Measurements from ENCODE around the gene OR4K2.

The OR4K2 gene

GRCh38 chr14:19917955-19918518 is 43.1 kb downstream of the OR4K2 start:
- no peak for DNase-seq (ENCODE audit: low read depth)
- TF ChIP-seq CTCF (conservative IDR thresholded peaks at IDR 0.05; ENCODE audit: low read depth, low read length), result no peak
- H3K4me3 ChIP-seq (ENCODE audit: low read length), result no peak overlapping the region

- H3K4me3 ChIP-seq (ENCODE audit: low read length), result no peak overlapping the region
- DNase-seq (ENCODE audit: low read depth), result no peak
- TF ChIP-seq CTCF (conservative IDR thresholded peaks at IDR 0.05; ENCODE audit: low read depth, low read length), result no peak
Measured at GRCh38 chr14:19918553-19919264, 43.8 kb downstream of the OR4K2 start.

- H3K4me3 ChIP-seq (ENCODE audit: low read length), result no peak within 1 kb of the TSS
- DNase-seq (ENCODE audit: low read depth), result no peak
Measured at GRCh38 chr14:19920021-19920657, 45.2 kb downstream of the OR4K2 start, which contains the start of gene OR4K5. OR4K5 (plus strand) TSS chr14:19920607; CDS start chr14:19920607, 0 bp downstream.

GRCh38 chr14:19930617-19931016 is 55.7 kb downstream of the OR4K2 start, which contains the start of gene OR4K1:
OR4K1 (plus strand) TSS chr14:19930917; CDS start chr14:19935667, 4,750 bp downstream.
- DNase-seq (ENCODE audit: low read depth), result no peak
- no peak within 1 kb of the TSS for H3K4me3 ChIP-seq (ENCODE audit: low read length)
- TF ChIP-seq CTCF (conservative IDR thresholded peaks at IDR 0.05; ENCODE audit: low read depth, low read length), result no peak

More at GRCh38 chr14:19920021-19920657, 45.2 kb downstream of the OR4K2 start, which contains the start of gene OR4K5:
- no peak for TF ChIP-seq CTCF (conservative IDR thresholded peaks at IDR 0.05; ENCODE audit: low read depth, low read length)

Data from retinal pigment epithelial cell (primary cell).